PC-9 (cell line): ENCODE measurements around the gene NUP210. TPM values are rescaled to one million over a fixed set of nuclear protein-coding genes. Genes with fewer than 3 reads are reported as not detected.

ENCODE experiments used
- BruUV-seq: library from RNA; stranded (reverse); fragments of 400-500 nt; replicated peaks from 2 replicates; lab custom pipeline; 2021; lab: Mats Ljungman, UMichigan
- CTCF ChIA-PET: fragments of 300-600 bp; sonication (Branson Sonifier 250); formaldehyde crosslinking; loops from one replicate; lab custom pipeline; 2022; ENCODE audit warnings: antibody characterized with exemption; lab: Charles Lee
- POLR2A ChIA-PET: fragments of 300-600 bp; sonication (Branson Sonifier 250); formaldehyde crosslinking; loops from one replicate; lab custom pipeline; 2022; ENCODE audit warnings: antibody characterized with exemption; ENCODE audit not compliant: unreplicated experiment; lab: Charles Lee
- DNase-seq, 2 experiments: peaks; one replicate each; pipeline versions ENCODE4 v3.0.0 to v3.0.0-alpha.2; 2015 to 2022; ENCODE audit warnings: mixed read lengths in 1 of 2
- H2AFZ ChIP-seq: fragments of 200-600 bp; sonication (generic); 2 replicates; pipeline ENCODE4 v1.8.1; 2017; ENCODE audit warnings: antibody characterized with exemption
- H3F3A ChIP-seq: fragments of 200-600 bp; sonication (generic); 2 replicates; pipeline ENCODE4 v1.8.1; 2017; ENCODE audit warnings: antibody characterized with exemption, mild to moderate bottlenecking, low read depth; ENCODE audit not compliant: insufficient read depth
- H3K27ac ChIP-seq: fragments of 200-600 bp; sonication (generic); 2 replicates; pipeline ENCODE4 v1.6.1; 2016; ENCODE audit warnings: mixed run types
- H3K27me3 ChIP-seq: fragments of 200-600 bp; sonication (generic); 2 replicates; pipeline ENCODE4 v1.6.1; 2016; ENCODE audit warnings: low read depth, mixed run types; ENCODE audit not compliant: insufficient read depth
- H3K36me3 ChIP-seq: fragments of 200-600 bp; sonication (generic); 2 replicates; pipeline ENCODE4 v1.6.1; 2016; ENCODE audit warnings: low read depth, mixed run types
- H3K4me1 ChIP-seq: fragments of 200-600 bp; sonication (generic); replicated peaks from 2 replicates; pipeline ENCODE4 v1.6.1; 2016; ENCODE audit warnings: mixed run types; ENCODE audit not compliant: insufficient read depth
- H3K4me2 ChIP-seq: fragments of 200-600 bp; sonication (generic); 2 replicates; pipeline ENCODE4 v1.6.1; 2017; ENCODE audit warnings: mixed run types
- H3K4me3 ChIP-seq: fragments of 200-600 bp; sonication (generic); 2 replicates; pipeline ENCODE4 v1.6.1; 2016; ENCODE audit warnings: mixed run types
- H3K79me2 ChIP-seq: fragments of 200-600 bp; sonication (generic); 2 replicates; pipeline ENCODE4 v1.6.1; 2017; ENCODE audit warnings: low read depth, mixed run types
- H3K9me2 ChIP-seq: fragments of 200-600 bp; sonication (generic); 2 replicates; pipeline ENCODE4 v1.8.1; 2017; ENCODE audit warnings: mild to moderate bottlenecking; ENCODE audit not compliant: insufficient read depth
- H3K9me3 ChIP-seq: fragments of 200-600 bp; sonication (generic); 2 replicates; pipeline ENCODE4 v1.8.1; 2016; ENCODE audit warnings: low read depth; ENCODE audit not compliant: insufficient read depth
- H4K20me1 ChIP-seq: fragments of 200-600 bp; sonication (generic); 2 replicates; pipeline ENCODE4 v1.8.1; 2017; ENCODE audit not compliant: insufficient read depth
- CTCF ChIP-seq: fragments of 200-600 bp; sonication (generic); conservative IDR thresholded peaks from 2 replicates; pipeline ENCODE4 v1.6.1; 2017; ENCODE audit warnings: mixed run types, antibody characterized with exemption, mild to moderate bottlenecking, moderate library complexity
- EZH2 ChIP-seq: fragments of 200-600 bp; sonication (generic); IDR thresholded peaks from 2 replicates; pipeline ENCODE4 v1.8.0; 2017; ENCODE audit warnings: antibody characterized with exemption, low read depth
- intact Hi-C: fragments of 100-400 bp; cut with micrococcal nuclease; formaldehyde crosslinking; loops from one replicate; pipeline ENCODE4 v1.10.0; 2022; ENCODE audit not compliant: unreplicated experiment
- total RNA-seq: library from RNA; stranded (reverse); gene quantifications from 2 replicates; pipeline ENCODE4 v1.2.3, GENCODE V29; 2021

NUP210 gene
- total RNA-seq, 1 experiment from 2014 or later: 84.0 TPM

GRCh38 chr3:13358643-13359042 lies 61.5 kb downstream of the NUP210 start:
- DNase-seq: no peak
- Histone ChIP-seq H3K27me3 (no peaks in the 10 kb centered on the region), H3K4me3 (no peak overlapping the region), H3K27ac (no peak overlapping the region), H3K9me3 (no peaks in the 10 kb centered on the region), H3K79me2 (no peaks in the 10 kb centered on the region), H2AFZ (no peak overlapping the region), H3K36me3 (peaks cover 12% of the 10 kb centered on the region; the same call in 1 of the 2 replicates), H3K4me1 (no peaks in the 10 kb centered on the region), H3K9me2 (no peaks in the 10 kb centered on the region), H3F3A (no peaks in the 10 kb centered on the region), H4K20me1 (no peaks in the 10 kb centered on the region; the same call in 1 of the 2 replicates), H3K4me2 (no peak overlapping the region)
- BruUV-seq: no TSS peak
- TF ChIP-seq EZH2: no peak
- no peak for TF ChIP-seq CTCF
- intact Hi-C loops: no loop called here
- ChIA-PET CTCF (no interaction called here), POLR2A (no interaction called here)

GRCh38 chr3:13358051-13358450 lies 62.1 kb downstream of the NUP210 start:
- H3K79me2 ChIP-seq: no peaks in the 10 kb centered on the region
- H3K4me2 ChIP-seq: no peak overlapping the region
- ChIA-PET CTCF (no interaction called here), POLR2A (no interaction called here)
- intact Hi-C loops: no loop called here
- no peaks in the 10 kb centered on the region; the same call in 1 of the 2 replicates for H4K20me1 ChIP-seq
- peaks cover 11% of the 10 kb centered on the region; the same call in 1 of the 2 replicates for H3K36me3 ChIP-seq
- H3F3A ChIP-seq: no peaks in the 10 kb centered on the region
- DNase-seq: no peak
- no peaks in the 10 kb centered on the region for H3K4me1 ChIP-seq
- TF ChIP-seq EZH2 (no peak), CTCF (no peak)
- H3K27ac ChIP-seq: no peak overlapping the region
- H3K9me3 ChIP-seq: no peaks in the 10 kb centered on the region
- H3K4me3 ChIP-seq: no peak overlapping the region
- H2AFZ ChIP-seq: no peak overlapping the region
- no peaks in the 10 kb centered on the region for H3K9me2 ChIP-seq
- no TSS peak for BruUV-seq
- no peaks in the 10 kb centered on the region for H3K27me3 ChIP-seq

GRCh38 chr3:13357074-13357473 lies 63.0 kb downstream of the NUP210 start:
- no peaks in the 10 kb centered on the region for H3K79me2 ChIP-seq
- H4K20me1 ChIP-seq: no peaks in the 10 kb centered on the region; the same call in 1 of the 2 replicates
- H3K9me3 ChIP-seq: no peaks in the 10 kb centered on the region
- H3K4me1 ChIP-seq: no peaks in the 10 kb centered on the region
- no peak overlapping the region for H2AFZ ChIP-seq
- intact Hi-C loops: no loop called here
- H3K27me3 ChIP-seq: no peaks in the 10 kb centered on the region
- BruUV-seq: no TSS peak
- H3K4me3 ChIP-seq: no peak overlapping the region
- peaks cover 16% of the 10 kb centered on the region; the same call in 1 of the 2 replicates for H3K36me3 ChIP-seq
- H3K27ac ChIP-seq: no peak overlapping the region
- TF ChIP-seq EZH2 (no peak), CTCF (no peak)
- no peak for DNase-seq
- CTCF ChIA-PET: no interaction called here
- H3K9me2 ChIP-seq: no peaks in the 10 kb centered on the region
- POLR2A ChIA-PET: no interaction called here
- no peak overlapping the region for H3K4me2 ChIP-seq
- no peaks in the 10 kb centered on the region for H3F3A ChIP-seq
